Measurements from ENCODE around the gene JAK1. TPM values are rescaled to one million over a fixed set of nuclear protein-coding genes. Genes with fewer than 3 reads are reported as not detected.

The JAK1 gene
- total and polyA plus RNA-seq, 10 of the 15 experiments (the other 5 are each of a cell fraction or from before 2014, with no cell fraction given) = 9.6 to 45.5 (median 35.7) TPM

DNA sequence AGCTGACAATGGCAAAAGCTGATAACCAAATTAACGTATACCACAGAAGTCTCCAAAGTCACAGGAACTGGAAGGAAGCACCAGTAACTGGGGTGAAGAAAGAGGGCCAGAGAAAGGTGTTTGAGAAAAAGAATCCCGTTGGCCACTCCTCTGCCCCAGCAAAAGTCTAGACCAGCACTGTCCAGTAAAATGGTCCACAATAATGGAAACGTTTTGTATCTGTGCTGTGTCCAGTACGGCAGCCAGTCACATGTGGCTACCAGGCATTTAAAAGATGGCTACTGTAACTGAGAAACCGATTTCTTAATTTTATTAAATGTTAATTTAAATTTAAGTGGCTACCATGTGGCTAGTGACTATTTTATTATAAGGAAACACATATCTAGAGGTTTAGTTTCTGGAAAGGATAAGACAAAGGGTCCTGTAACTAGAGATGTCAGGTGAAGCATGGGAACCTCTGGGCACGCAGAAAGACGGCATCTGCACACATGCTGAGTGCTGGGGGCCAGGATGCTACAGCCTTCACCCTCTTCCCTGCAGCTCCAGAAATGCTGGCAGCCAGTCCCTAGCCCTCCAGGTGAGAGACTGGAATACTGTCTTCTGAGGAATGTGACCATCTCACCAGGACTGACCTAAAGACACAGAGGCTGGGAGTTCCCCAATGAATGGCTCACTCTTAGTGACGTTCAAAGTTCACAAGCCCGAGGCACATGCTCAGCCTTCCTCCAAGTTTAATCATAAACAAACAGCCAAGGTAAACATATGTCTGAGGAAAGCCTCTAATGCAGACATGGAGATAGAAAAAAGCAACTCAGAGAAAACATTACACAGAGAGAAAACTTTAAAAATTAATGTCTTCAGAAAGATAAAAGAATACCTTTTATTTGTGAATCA, 50.7 kb downstream of the JAK1 start:
- BruUV-seq (replicated peaks) = no TSS peak
- H3K4me2 ChIP-seq (ENCODE audit: control insufficient read depth, insufficient read depth) = no peak overlapping the region
- no peaks in the 10 kb centered on the region; the same call in 1 of the 2 replicates for H4K20me1 ChIP-seq (ENCODE audit: control insufficient read depth, insufficient read depth)
- H3K36me3 ChIP-seq (ENCODE audit: control insufficient read depth in 2 of 2, insufficient read depth in 2 of 2, low read length in 1 of 2) = no peaks in the 10 kb centered on the region
- ChIA-PET CTCF (interaction anchor here (1.0 to 1.2 kb wide), 3 partner anchors 8 to 423 kb away, joined by 3 read pairs; no protein-coding TSS in a partner anchor), RAD21 (ENCODE audit: unreplicated experiment) (no interaction called here), SMC1A (ENCODE audit: uncharacterized antibody, unreplicated experiment) (interaction anchor here (0.9 to 1.2 kb wide), 2 partner anchors 20 to 28 kb away, joined by 3 read pairs; no protein-coding TSS in a partner anchor), POLR2A (no interaction called here)
- H3K4me1 ChIP-seq (ENCODE audit: control insufficient read depth, insufficient read depth, low read length) = peaks cover 7% of the 10 kb centered on the region
- FAIRE-seq (no peak), DNase-seq (ENCODE audit: low read depth, low spot score) (no peak), ATAC-seq (peak; percentile 24; the same call in 1 of the 3 replicates)
- H3K9ac ChIP-seq (ENCODE audit: control insufficient read depth, insufficient read depth, low read length) = no peak overlapping the region
- no peak overlapping the region for H2AFZ ChIP-seq (ENCODE audit: control insufficient read depth, low read depth, low read length)
- TF ChIP-seq SMC3 (IDR thresholded peaks at IDR 0.05; ENCODE audit: borderline replicate concordance, low read length) (no peak), EP300 (IDR thresholded peaks at IDR 0.05; ENCODE audit: borderline replicate concordance in 1 of 2, control insufficient read depth in 1 of 2, low read depth in 2 of 2, low read length in 2 of 2) (no peak), ZNF217 (IDR thresholded peaks at IDR 0.05) (no peak), RAD51 (IDR thresholded peaks at IDR 0.05) (no peak), BMI1 (IDR thresholded peaks at IDR 0.05; ENCODE audit: borderline replicate concordance) (no peak), KDM1A (IDR thresholded peaks at IDR 0.05; ENCODE audit: borderline replicate concordance) (no peak), GATAD2B (conservative IDR thresholded peaks at IDR 0.05; ENCODE audit: low read depth) (no peak), SUPT20H (IDR thresholded peaks at IDR 0.05; ENCODE audit: borderline replicate concordance, control insufficient read depth, low read depth, low read length) (no peak), CBX3 (IDR thresholded peaks at IDR 0.05; ENCODE audit: borderline replicate concordance, low read depth) (no peak), DPF2 (IDR thresholded peaks at IDR 0.05) (no peak), GABPA (IDR thresholded peaks at IDR 0.05; ENCODE audit: low read depth) (no peak), SUZ12 (IDR thresholded peaks at IDR 0.05; ENCODE audit: unreplicated experiment) (no peak), MXI1 (IDR thresholded peaks at IDR 0.05; ENCODE audit: low read depth, low read length) (no peak), NBN (IDR thresholded peaks at IDR 0.05) (no peak), PAX5 (IDR thresholded peaks at IDR 0.05; ENCODE audit: borderline replicate concordance, low read depth, low read length) (no peak), CHD1 (IDR thresholded peaks at IDR 0.05; ENCODE audit: low read depth, low read length) (no peak), ZZZ3 (IDR thresholded peaks at IDR 0.05; ENCODE audit: control insufficient read depth, insufficient read length, low read depth) (no peak)
- TF ChIP-seq, protein P1, sequence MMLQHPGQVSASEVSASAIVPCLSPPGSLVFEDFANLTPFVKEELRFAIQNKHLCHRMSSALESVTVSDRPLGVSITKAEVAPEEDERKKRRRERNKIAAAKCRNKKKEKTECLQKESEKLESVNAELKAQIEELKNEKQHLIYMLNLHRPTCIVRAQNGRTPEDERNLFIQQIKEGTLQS (IDR thresholded peaks at IDR 0.05; ENCODE audit: borderline replicate concordance, extremely low read depth, low read depth, low read length) = no peak
- TF ChIP-seq, protein P2, sequence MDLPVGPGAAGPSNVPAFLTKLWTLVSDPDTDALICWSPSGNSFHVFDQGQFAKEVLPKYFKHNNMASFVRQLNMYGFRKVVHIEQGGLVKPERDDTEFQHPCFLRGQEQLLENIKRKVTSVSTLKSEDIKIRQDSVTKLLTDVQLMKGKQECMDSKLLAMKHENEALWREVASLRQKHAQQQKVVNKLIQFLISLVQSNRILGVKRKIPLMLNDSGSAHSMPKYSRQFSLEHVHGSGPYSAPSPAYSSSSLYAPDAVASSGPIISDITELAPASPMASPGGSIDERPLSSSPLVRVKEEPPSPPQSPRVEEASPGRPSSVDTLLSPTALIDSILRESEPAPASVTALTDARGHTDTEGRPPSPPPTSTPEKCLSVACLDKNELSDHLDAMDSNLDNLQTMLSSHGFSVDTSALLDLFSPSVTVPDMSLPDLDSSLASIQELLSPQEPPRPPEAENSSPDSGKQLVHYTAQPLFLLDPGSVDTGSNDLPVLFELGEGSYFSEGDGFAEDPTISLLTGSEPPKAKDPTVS (IDR thresholded peaks at IDR 0.05; ENCODE audit: low read depth, low read length) = no peak
- TF ChIP-seq, protein P3, sequence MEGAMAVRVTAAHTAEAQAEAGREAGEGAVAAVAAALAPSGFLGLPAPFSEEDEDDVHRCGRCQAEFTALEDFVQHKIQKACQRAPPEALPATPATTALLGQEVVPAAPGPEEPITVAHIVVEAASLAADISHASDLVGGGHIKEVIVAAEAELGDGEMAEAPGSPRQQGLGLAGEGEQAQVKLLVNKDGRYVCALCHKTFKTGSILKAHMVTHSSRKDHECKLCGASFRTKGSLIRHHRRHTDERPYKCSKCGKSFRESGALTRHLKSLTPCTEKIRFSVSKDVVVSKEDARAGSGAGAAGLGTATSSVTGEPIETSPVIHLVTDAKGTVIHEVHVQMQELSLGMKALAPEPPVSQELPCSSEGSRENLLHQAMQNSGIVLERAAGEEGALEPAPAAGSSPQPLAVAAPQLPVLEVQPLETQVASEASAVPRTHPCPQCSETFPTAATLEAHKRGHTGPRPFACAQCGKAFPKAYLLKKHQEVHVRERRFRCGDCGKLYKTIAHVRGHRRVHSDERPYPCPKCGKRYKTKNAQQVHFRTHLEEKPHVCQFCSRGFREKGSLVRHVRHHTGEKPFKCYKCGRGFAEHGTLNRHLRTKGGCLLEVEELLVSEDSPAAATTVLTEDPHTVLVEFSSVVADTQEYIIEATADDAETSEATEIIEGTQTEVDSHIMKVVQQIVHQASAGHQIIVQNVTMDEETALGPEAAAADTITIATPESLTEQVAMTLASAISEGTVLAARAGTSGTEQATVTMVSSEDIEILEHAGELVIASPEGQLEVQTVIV (IDR thresholded peaks at IDR 0.05; ENCODE audit: borderline replicate concordance, partially characterized antibody) = no peak
- in situ Hi-C loops (cut with MboI) (no loop called here), intact Hi-C loops (cut with micrococcal nuclease; ENCODE audit: unreplicated experiment) (no loop called here)
- H3K27ac ChIP-seq (ENCODE audit: control insufficient read depth, insufficient read depth) = no peak overlapping the region
- H3K27me3 ChIP-seq (replicated peaks in 1 of 2; ENCODE audit: control insufficient read depth in 2 of 2, insufficient read depth in 2 of 2, low read length in 1 of 2) = no peaks in the 10 kb centered on the region
- peaks cover 10% of the 10 kb centered on the region for H3K79me2 ChIP-seq (ENCODE audit: control insufficient read depth, insufficient read depth, low read length)
- no peaks in the 10 kb centered on the region for H3K9me3 ChIP-seq (replicated peaks; ENCODE audit: control insufficient read depth, insufficient read depth, low read length)
- WGBS (ENCODE audit: insufficient coverage, insufficient replicate concordance, low lambda C conversion rate, missing lambda C conversion rate) = 61% methylated on average over 9 of the region's 9 CpGs
- no peak overlapping the region for H3K4me3 ChIP-seq
